Measurements from ENCODE around the gene NDC80.
"Not testable (repeated sequence)": the region's sequence is repeated elsewhere in the genome, so short reads cannot be mapped to it uniquely, and the experiment has no call there.

Gene NDC80

GRCh38 chr18:2636126-2636631 lies 64.8 kb downstream of the NDC80 start:
- no peak for DNase-seq

- no peak for DNase-seq
Measured at GRCh38 chr18:2641638-2642037, 70.3 kb downstream of the NDC80 start.

- DNase-seq = no peak
Measured at GRCh38 chr18:2642771-2643170, 71.4 kb downstream of the NDC80 start.

- DNase-seq = no peak
Measured at GRCh38 chr18:2644535-2644934, 73.2 kb downstream of the NDC80 start.

- DNase-seq = no peak
Measured at GRCh38 chr18:2651981-2652380, 80.6 kb downstream of the NDC80 start.

- no peak for DNase-seq
Measured at GRCh38 chr18:2653467-2653866, 82.1 kb downstream of the NDC80 start.

- no peak for DNase-seq
Measured at GRCh38 chr18:2654169-2654927, 83.0 kb downstream of the NDC80 start.

- no peak for DNase-seq
Measured at GRCh38 chr18:2654928-2655177, 83.5 kb downstream of the NDC80 start.

- DNase-seq = peak; percentile 73
Measured at GRCh38 chr18:2655178-2655953, 84.0 kb downstream of the NDC80 start, which contains the start of gene SMCHD1. SMCHD1 (plus strand) TSS chr18:2655726; CDS start chr18:2656076, 350 bp downstream.

GRCh38 chr18:2655954-2656236 lies 84.5 kb downstream of the NDC80 start:
- DNase-seq = peak; percentile 66

- no peak for DNase-seq
Measured at GRCh38 chr18:2656237-2656980, 85.1 kb downstream of the NDC80 start.

GRCh38 chr18:2656981-2657512 lies 85.7 kb downstream of the NDC80 start:
- no peak for DNase-seq

GRCh38 chr18:2657788-2658458 lies 86.6 kb downstream of the NDC80 start:
- no peak for DNase-seq

GRCh38 chr18:2660849-2661248 lies 89.5 kb downstream of the NDC80 start:
- not testable (repeated sequence) for DNase-seq

GRCh38 chr18:2662288-2662687 lies 90.9 kb downstream of the NDC80 start:
- not testable (repeated sequence) for DNase-seq

GRCh38 chr18:2662990-2663389 lies 91.6 kb downstream of the NDC80 start:
- no peak for DNase-seq

Data from DMS 273 treated with DMSO at 0.1 percent for 48 hours (cell line).